DMS153 (cell line): ENCODE data around the gene MTURN.

Source experiments
- DNase-seq: peaks from one replicate; lab custom pipeline; 2025; lab: John Stamatoyannopoulos, UW

The MTURN gene

DNA sequence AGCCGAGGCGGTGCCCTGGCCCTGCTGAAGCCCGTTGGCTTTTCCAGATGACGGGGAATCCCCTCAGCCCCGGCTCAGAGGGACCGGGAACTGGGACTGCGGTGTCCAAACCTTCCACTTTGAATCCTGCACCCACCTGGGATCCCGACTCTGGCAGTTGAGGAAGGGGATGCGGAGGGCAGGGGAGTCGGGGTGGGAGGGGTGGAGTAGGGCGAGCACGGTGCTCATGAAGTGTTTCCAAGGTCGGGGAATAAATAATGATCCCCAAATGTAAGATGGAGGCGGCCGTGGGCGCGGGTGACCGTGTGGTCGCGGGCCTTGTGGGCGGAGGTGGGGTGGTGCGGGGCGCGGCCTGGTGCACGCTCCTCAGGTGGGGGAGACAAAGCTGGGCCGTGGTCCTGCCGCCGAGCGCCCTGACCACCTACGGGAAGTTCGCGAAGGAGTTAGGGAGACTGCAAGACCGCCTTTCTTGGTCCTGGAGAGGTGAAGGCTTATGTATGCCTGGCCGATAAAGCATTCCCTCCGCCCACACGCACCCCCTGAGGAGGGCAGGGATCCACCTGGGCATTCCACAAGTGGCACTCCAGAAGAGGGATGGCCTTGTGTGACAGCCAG lies 1.4 kb downstream of the MTURN start:
- no peak for DNase-seq

DNA sequence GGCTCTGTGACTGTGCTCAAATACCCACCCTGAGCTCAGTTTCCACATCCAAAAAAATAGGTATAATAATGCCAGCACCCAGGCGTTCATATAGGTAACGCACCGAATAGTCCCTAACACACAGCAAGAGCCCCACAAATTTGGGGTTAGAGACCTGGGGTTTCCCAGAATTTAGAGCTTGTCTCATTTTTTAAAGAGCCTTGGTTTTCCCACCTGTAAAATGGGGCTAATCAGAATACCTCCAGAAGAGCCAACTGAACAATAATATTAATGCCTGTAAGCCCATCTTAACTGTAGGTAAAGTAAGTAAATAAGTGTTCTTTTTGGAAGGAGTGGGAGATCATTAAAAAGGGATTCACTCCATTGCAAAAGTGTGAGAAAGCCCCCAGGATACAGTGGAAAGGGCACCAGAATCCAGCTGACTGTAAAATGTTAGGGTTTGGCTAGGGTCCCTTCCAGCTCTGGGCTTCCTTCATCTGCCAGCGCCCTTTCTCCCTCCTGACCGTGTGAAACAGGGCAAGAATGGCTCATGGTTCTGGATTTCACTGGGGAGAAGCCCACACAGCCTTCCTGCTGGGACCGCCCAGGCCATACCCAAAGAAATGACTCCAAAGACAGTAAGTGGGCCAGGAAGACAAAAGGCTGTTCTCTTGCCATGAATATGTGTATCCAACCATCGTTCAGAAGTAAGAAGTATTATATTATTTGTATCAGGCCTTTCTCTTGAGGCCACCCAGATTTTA lies 2.1 kb downstream of the MTURN start:
- no peak for DNase-seq

DNA sequence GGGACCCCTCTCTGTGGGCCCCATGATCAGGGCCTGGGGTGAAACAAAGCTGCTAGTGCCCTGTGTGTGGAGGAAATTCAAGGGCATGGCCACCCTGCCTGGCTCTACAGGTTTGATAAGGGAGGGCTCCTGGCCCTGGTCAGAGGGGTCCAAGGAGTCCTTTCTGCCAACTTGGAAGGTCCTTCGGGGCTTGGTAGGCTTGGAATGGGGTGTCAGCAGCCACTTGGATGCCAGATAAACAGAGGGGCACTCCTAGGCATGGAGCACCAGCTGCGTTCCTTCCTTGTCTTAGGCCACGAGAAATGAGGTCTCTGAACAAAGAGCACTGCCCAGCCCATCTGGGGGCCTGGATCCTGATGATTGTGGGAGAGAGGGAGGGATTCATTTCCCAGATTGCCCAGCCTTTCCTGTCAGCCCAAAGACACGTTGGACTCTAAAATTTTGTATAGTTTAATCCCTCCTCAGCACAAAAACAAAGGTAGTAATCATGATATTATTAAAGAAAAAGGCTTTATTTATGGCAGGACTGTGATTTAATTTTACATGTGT lies 5.1 kb downstream of the MTURN start:
- no peak for DNase-seq

DNA sequence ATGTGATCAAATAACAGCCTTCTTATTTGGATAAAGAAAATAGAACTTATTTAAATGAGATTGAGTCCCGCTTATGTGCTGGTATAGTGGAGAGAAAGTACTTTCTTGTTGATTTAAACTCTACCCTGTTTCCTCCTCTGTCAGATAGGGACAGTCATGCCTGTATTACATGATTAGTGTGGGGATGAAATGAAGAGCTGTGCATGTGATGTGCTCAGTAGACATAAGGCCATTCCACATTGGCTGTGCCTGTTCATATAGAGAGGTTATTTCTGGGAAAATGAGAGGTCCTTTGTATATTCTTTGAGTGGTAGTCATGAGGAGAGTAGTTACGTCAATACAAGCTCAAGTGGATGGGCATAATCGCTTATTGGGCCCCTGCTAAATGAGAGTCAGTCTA lies 5.7 kb downstream of the MTURN start:
- no peak for DNase-seq

DNA sequence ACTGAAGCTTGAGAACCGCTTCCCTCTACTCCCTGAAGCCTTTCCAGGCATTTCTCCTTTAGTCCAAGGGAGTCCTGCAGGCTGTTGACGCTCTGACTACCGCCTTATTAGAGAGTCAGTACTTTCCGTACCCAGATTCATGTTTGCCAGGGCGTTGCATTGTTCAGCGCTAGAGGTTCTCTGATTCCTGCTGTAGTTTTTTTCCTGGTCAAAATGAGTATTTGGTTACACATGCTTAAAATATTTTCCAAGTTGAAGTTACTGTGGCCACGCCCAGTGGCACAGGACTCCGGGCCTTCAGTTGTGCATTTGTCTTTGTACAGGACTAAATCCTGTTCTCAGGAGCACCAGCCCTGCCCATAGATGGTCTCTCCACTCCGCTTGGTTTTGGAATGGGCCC lies 7.9 kb downstream of the MTURN start:
- DNase-seq = peak; percentile 59

DNA sequence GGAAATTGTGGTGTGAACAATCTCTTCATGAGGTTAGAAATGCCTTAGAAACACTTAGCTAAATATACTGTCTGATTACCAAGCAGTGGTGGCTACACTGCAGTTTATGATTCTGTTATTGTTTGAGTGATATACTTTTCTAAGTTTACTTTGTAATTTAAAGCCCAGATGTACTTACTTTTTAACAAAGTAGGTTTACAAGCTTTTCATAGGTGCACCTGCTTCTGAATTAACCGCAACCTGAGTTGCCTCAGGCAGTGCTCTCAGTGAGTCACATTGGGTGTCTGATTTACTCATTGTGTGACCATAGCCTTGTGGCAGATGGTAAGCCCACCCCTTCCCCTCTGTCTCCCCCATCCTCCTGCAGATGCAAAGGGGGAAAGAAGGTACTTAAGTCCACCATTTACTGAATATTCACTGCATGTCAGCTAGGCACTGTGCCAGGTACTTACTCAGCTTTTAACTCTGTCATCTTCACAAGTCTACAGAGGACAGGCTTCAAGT lies 9.0 kb downstream of the MTURN start:
- DNase-seq = peak; percentile 95

DNA sequence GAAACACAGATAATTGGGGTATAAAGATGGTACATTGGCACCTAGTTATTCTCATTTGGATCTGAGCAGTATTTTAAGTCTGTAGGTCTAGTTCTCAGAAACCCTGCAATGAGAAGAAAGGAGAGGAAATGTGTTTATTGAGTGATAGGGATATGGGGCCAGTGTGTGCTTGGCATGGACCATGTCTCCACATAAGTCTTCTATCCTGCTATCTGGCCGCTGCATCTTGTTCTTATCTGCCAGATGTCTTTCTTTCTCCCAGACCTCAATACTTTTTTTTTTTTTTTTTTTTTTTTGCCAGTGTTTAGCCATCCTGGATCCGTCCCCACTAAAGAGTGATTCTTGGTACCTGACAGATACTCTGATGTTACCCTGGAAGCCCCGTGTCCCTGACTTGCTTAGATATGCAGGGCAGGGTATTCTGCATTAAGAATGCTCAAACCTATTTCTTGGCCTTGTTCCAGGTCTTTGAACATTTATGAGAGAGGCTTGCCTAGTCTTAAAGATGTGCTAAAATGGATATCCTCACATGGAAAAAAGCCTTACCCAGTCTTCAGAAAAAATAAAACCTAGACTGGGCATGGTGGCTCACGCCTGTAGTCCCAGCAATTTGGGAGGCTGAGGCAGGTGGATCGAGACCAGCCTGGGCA lies 10.0 kb downstream of the MTURN start:
- no peak for DNase-seq

DNA sequence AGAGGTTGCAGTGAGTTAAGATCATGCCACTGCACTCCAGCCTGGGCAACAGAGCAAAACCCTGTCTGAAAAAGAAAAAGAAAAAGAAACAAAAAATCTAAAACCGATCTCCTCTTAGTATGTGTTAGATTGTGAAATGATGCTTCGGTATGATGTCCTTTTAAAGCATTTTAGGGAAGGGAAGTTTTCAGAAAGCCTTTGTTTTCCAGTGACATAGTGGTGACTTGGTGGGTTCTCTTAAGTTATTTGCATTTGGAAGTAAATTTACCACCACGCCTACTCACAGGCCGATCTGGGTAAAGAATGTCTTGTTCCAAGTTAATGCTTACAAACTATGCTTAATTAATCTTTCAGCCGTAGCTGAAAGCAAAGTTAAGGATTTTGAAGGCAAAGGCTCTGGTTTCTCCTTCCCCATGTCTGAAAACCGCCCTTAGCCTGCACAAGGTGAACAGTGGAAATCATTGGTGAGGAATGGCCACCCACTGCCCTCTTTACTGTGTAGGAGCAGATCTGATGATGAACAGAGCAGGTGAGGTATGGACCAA lies 10.7 kb downstream of the MTURN start:
- no peak for DNase-seq

DNA sequence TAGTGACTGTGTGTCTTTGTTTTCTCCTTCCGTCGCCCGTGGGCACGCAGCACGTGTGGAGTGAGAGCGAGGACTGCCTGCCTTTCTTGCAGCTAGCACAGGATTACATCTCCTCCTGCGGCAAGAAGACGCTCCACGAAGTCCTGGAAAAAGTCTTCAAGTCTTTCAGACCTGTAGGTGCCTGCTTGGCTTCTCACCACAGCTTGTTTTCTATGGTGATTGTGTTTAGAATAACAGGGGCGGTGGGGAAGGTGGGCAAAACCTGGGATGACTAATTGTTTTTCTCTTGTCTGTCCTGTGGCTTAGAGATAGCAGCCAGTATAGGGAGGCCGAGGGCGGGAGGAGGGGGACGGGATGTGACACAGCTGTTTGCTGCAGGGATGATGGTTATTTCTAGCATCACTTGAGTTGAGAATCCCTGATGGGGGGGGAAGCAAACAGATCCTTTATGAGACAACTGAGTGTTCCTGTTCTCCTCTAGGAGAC lies 11.4 kb downstream of the MTURN start:
- DNase-seq = peak; percentile 55

DNA sequence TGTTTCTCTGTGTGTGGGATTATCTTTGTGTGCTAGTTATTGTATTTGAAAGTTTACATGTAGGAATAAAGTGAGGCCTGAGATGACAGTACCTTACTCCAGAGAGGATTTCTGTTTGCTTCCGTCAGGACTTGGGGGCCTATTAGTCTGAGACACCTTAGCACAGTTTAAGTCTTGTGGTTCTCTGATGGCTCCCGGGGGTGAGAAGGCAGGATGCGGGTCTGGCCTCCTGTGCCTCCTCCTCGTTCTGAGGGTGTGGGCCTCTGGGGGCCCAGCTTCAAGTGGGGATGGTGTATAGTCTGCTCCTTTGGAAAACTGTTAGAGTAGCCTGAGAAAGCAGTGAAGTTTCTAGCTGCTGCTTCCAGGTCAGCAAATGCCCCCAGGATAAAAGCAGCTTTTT lies 12.4 kb downstream of the MTURN start:
- no peak for DNase-seq

DNA sequence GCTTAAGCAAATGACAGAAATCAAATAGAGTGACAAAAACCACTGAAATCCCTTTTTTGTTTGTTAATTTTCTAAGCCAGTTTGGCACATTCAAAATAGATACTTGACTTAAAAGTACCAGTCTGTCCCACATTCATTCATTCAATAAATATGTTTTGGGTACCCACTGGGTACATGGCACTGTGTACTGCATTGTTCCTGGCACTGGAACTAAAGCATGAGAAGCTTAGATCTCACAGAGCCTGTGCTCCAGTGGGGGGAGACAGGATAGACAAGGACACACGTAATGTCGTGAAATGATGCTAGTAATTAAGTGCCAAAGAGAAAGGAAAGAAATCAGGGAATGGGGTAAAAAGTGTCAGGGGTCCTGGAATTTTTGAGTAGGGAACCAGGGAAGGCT lies 13.0 kb downstream of the MTURN start:
- no peak for DNase-seq

DNA sequence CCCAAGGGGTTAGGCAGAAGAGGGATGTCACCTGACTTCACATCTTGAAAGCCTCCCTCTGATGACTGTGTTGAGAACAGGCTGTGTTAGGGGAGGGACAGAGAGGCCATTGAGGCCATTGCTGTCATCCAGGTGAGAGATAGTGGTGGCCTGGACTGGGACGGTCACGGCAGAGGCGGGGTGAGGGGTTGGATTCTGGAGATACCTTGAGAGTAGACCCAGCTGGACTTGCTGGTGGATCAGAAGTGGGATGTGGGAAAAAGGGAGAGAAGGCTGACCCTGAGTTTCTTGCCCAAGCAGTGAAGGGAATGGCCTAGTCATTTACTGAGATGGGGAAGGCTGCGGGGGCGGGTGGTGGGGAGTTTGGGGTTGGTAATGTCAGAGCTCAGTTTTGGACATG lies 13.6 kb downstream of the MTURN start:
- DNase-seq = no peak

DNA sequence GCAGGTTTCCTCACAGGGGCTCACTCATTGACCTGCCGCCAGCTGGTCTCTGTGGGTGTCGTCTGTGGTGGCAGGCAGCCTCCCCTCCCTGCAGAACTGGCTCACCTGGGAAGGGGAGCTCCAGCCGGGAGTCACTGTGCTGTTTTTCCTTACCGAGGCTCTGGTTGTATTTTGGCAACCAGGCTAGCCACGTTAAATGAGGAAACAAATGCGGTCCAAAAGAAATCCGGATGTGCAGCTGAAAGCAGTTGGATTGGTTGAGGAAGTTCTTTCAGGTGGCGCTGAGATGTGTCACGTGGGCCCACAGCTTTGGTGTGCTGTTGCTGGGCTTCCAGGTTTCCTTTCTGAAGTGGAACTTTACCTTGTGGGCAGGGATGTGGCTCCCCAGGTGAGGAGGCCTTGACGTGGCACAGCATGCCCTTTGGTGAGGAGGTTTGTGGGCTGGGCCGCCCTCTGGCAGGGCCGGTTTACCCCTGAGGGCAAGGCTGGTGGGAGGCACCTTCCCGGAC lies 14.2 kb downstream of the MTURN start:
- DNase-seq = peak; percentile 95

DNA sequence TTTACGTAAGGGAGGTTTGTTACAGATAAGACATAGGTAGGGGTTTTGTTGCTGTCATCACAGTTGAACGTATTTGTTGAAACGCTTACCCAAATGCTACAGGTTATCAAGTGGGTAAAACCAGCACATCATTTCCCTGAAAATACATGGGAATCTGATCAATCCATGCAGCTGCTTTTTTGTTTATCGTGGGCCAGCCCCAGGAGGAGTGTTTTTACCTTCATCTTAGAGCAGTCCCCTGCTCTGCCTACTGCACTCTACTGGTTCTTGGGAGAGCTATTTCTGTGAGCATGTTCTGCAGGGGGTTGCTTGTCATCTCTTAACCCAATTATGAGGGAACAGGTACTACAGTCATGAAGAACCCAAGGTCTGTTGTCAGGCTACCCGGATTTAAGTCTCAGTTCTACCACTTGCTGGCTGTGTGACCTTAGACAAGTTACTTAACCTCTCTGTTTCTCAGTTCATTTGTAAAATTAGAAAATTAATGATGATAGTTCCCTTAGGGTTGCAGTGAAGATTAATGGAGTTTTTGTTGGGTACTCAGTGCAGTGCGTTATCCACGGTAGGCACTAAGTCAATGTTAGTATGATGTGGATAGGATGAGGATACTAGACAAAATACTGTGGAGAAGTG lies 15.0 kb downstream of the MTURN start:
- no peak for DNase-seq

DNA sequence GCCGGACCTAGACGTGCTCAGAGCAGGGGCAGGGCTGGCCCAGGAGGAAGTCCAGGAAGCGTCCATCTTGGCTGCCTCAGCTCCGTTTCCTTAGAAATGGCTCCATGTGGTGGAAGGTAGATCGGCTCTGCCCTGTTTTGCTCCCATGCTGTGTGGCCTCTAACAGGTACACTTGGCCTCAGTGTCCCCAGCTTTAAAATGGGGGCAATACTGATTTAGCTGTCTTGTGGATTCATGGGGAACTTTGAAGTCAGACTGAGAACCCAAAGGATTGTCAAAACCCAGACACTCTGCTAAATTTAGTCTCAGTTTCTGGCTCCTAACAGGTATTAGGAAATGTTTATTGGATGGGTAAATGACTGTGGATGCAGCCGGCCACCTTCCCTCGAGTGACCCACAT lies 15.9 kb downstream of the MTURN start:
- DNase-seq = no peak

DNA sequence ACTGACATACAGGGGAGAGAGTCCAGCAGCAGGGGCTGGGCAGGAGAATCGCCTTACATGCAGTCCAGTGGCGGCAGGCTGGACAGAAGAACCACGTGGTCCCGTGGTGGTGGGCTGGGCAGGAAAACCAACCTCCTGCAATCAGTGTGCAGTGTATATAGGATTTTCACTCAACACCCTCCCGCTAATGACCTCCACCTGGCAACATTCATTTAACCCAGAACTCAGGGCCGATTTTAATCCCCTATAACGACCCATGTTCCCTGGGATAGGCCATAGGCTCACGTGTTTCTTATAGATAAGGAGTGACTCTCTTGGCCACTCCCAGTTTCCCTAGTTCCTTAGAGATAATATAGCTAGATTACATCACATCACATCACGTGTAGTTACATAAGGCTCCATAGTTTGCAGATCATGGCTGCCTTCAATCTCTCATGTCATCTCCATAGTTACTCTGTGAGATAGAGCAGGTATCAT lies 19.4 kb downstream of the MTURN start:
- DNase-seq = no peak

DNA sequence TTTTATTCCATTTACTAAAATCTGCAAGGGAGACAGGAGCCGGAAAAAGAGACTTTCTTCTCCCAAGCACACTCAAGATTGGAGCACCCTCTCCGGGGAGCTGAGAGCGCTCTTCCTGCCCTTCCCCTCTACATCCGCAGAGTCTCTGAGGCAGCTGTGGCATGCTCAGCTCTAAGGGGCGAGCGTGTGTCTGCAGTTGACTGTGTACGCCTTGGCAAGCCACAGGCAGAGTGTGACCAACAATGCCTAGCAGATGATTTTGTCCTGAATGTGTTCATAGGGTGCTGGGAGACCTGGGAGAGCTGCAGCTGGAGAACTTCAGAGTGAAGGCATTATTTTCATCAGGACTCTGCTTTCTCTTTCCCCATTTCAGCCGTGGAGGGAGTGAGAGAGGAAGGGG lies 20.7 kb downstream of the MTURN start:
- DNase-seq = no peak

DNA sequence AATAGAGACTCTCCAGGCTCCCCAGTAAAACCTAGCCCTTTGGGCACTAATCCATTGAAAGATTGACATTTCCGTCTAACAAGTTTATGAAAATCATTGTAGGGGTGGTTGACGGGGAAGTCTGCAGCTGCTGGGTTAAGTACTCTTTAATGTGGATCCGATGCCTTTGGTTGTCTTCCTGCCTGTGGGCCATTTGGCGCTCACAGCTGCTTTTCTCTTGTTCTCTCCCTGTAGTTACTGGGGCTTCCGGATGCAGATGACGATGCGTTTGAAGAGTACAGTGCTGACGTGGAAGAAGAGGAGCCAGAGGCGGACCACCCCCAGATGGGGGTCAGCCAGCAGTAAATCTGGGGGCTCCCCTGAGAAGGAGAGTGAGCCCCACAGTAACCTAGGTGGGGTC lies 22.4 kb downstream of the MTURN start:
- DNase-seq = no peak

DNA sequence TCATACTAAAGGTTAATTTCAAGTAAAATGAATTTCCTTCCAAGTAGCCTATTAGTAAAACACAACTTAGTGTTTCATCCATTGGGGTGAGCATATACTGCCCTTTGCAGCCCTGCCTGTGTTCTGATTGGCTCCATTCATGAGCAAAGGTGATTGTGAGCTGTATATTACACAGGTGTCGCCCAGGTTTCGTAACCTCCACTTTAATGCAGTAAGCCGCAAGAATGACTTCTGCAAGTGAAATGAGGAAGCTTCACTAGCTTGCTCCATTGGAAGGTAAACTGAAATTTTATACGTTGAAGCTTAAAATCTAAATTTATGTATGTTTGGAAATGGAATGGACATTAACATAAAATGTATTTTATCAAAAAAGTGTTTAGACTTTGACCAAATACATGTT lies 24.4 kb downstream of the MTURN start:
- DNase-seq = no peak

DNA sequence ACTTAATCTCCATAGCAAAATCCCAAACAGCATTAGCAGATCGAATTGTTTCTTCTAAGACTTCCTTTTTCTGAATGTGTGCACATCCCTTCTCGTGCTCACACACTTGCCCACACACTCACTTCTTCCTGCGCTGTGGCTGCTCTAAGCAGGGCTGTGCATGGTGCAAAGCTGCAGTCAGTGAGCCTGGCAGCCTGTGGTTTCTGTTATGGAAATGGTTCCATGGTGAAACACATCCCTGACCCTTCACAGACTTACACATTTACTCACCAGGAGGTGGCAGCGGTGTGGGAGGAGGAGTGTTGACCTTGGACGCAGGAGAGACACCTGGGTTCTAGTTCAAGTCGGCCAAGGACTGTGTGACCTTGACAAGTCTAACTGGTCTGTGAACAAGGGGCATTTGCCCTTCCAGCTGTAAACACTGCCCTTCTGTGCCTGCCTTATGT lies 24.9 kb downstream of the MTURN start:
- DNase-seq = peak; percentile 57

DNA sequence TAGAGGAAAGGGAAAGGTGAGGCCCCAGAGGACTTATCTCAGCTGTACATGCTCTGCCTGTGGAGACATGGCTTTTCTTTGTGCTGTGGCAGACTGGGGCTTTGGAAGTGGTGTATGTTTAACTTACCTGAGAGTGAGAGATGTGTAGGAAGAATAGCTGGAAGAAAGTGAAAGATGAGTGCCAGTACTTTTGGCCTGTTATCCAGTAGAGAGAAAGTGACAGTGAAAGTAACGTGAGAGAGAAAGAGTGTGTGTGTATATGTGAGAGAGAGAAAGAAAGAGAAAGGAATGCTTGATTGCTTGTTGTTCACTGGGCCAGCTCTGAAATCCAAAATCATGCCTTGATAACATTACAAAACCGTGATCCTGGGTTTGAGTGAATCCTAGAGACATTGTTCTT lies 25.5 kb downstream of the MTURN start:
- no peak for DNase-seq

DNA sequence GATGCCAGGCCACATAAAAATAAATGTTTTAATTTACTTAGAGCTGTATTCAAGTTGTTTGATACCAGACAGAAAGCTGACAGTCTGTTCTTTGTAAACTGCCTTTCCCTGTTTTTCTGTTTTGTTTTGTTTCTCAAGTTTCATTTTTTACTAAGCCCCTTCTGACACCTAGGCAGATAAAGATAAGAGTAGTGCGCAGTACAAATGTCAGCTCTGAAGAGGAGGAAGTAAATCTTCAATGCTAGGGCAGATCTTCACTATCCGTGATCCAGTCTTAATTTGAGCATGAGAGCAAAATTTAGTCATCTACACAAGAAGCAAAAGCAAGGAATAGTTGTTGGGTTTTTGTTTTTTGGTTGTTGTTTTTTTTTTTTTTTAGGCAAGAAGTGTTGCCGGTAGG lies 27.3 kb downstream of the MTURN start:
- DNase-seq = no peak
